HCT116 (cell line): ENCODE data around the gene TRHDE. TPM values are rescaled to one million over a fixed set of nuclear protein-coding genes. Genes with fewer than 3 reads are reported as not detected.

ENCODE experiments used
- ATAC-seq: fragments of 200-7000 bp; cut with Tn5 transposase; 2 replicates; pipeline ENCODE4 v1.9.1; 2020; ENCODE audit warnings: mild to moderate bottlenecking, moderate library complexity
- BruUV-seq: library from RNA; stranded (reverse); fragments of 400-500 nt; replicated peaks from 2 replicates; lab custom pipeline; 2021; lab: Mats Ljungman, UMichigan
- CTCF ChIA-PET: fragments of 300-600 bp; sonication (Branson Sonifier 250); formaldehyde crosslinking; loops from one replicate; lab custom pipeline; 2021; ENCODE audit warnings: antibody characterized with exemption; lab: Charles Lee
- POLR2A ChIA-PET: fragments of 300-600, 350-600 bp; sonication (Branson Sonifier 250); formaldehyde crosslinking; loops from one replicate; lab custom pipeline; 2021; ENCODE audit warnings: antibody characterized with exemption; lab: Charles Lee
- RAD21 ChIA-PET, 2 experiments: fragments of 300-600 bp; sonication (Branson Sonifier 250); formaldehyde crosslinking; loops; one replicate each; lab custom pipeline; 2023; ENCODE audit warnings: low total read pairs in 2 of 2; ENCODE audit not compliant: uncharacterized antibody in 2 of 2, unreplicated experiment in 2 of 2, low non-redundant PET in 1 of 2; lab: Charles Lee
- DNase-seq: peaks from one replicate; pipeline ENCODE4 v3.0.0-alpha.2; 2010; ENCODE audit warnings: low read depth, low spot score
- H2AFZ ChIP-seq: fragments of 200-600 bp; shearing (Covaris generic), sonication (generic); 2 replicates; pipeline ENCODE4 v1.6.1; 2017; ENCODE audit warnings: low read depth, mixed run types, mixed read lengths, antibody characterized with exemption, low read length; ENCODE audit not compliant: poor library complexity, severe bottlenecking
- H3K27ac ChIP-seq: 2 replicates; pipeline ENCODE4 v1.5.1; 2012; ENCODE audit warnings: low read depth, low read length
- H3K27me3 ChIP-seq: fragments of 200-600 bp; sonication (generic); 2 replicates; pipeline ENCODE4 v1.6.1; 2016; ENCODE audit warnings: mixed run types, low read length, mixed read lengths; ENCODE audit not compliant: insufficient read depth
- H3K36me3 ChIP-seq, 2 experiments: fragments of 200-500 bp in 1 of 2; fragments of 200-600 bp in 1 of 2; sonication (Bioruptor generic) in 1 of 2; sonication (generic) in 1 of 2; 2 replicates each; pipeline versions ENCODE4 v1.5.1 to v1.6.1; 2014 to 2016; ENCODE audit warnings: low read length in 2 of 2, inconsistent platforms in 1 of 2, mixed read lengths in 1 of 2, mixed run types in 1 of 2; ENCODE audit not compliant: insufficient read depth in 2 of 2, control insufficient read depth in 1 of 2
- H3K4me1 ChIP-seq, 2 experiments: fragments of 200-600 bp in 1 of 2; sonication (generic) in 1 of 2; 2 replicates each; pipeline versions ENCODE4 v1.5.1 to v1.6.1; 2012 to 2017; ENCODE audit warnings: low read length in 2 of 2, inconsistent platforms in 1 of 2, mild to moderate bottlenecking in 1 of 2, mixed read lengths in 1 of 2, mixed run types in 1 of 2, moderate library complexity in 1 of 2; ENCODE audit not compliant: insufficient read depth in 2 of 2, control insufficient read depth in 1 of 2
- H3K4me2 ChIP-seq: fragments of 200-600 bp; sonication (generic); 2 replicates; pipeline ENCODE4 v1.6.1; 2017; ENCODE audit warnings: mixed run types, low read length, mixed read lengths
- H3K4me3 ChIP-seq, 2 experiments: fragments of 200-600 bp in 1 of 2; sonication (generic) in 1 of 2; replicated peaks in 1 of 2; 2 replicates each; pipeline ENCODE4 v1.5.1; 2011 to 2016; ENCODE audit warnings: low read length in 2 of 2, control low read depth in 1 of 2, low read depth in 1 of 2, mild to moderate bottlenecking in 1 of 2, mixed read lengths in 1 of 2, mixed run types in 1 of 2
- H3K79me2 ChIP-seq: fragments of 200-600 bp; sonication (generic); 2 replicates; pipeline ENCODE4 v1.6.1; 2017; ENCODE audit warnings: mild to moderate bottlenecking, mixed run types, low read length, moderate library complexity, mixed read lengths; ENCODE audit not compliant: insufficient read depth
- H3K9ac ChIP-seq: fragments of 200-600 bp; sonication (generic); 2 replicates; pipeline ENCODE4 v1.6.1; 2016; ENCODE audit warnings: low read length, mixed read lengths
- H3K9me2 ChIP-seq: fragments of 200-600 bp; sonication (generic), shearing (Covaris generic); 2 replicates; pipeline ENCODE4 v1.6.1; 2017; ENCODE audit warnings: mixed run types, mild to moderate bottlenecking, moderate library complexity; ENCODE audit not compliant: insufficient read depth
- H3K9me3 ChIP-seq, 2 experiments: fragments of 200-500 bp in 1 of 2; fragments of 200-600 bp in 1 of 2; sonication (Bioruptor generic) in 1 of 2; sonication (generic) in 1 of 2; 2 replicates each; pipeline ENCODE4 v1.6.1; 2014 to 2017; ENCODE audit warnings: low read length in 2 of 2, mixed read lengths in 2 of 2, inconsistent platforms in 1 of 2, low read depth in 1 of 2, mild to moderate bottlenecking in 1 of 2, mixed run types in 1 of 2, moderate library complexity in 1 of 2; ENCODE audit not compliant: control insufficient read depth in 1 of 2, insufficient read depth in 1 of 2
- H4K20me1 ChIP-seq: fragments of 200-600 bp; sonication (generic), shearing (Covaris generic); 2 replicates; pipeline ENCODE4 v1.6.1; 2017; ENCODE audit warnings: mixed run types, mild to moderate bottlenecking, moderate library complexity; ENCODE audit not compliant: insufficient read depth
- CBX3 ChIP-seq: IDR thresholded peaks from 2 replicates; pipeline ENCODE4 v1.6.1; 2012; ENCODE audit warnings: low read depth
- CEBPB ChIP-seq: IDR thresholded peaks from 2 replicates; pipeline ENCODE4 v1.6.1; 2012; ENCODE audit warnings: low read depth
- JUND ChIP-seq: IDR thresholded peaks from 2 replicates; pipeline ENCODE4 v1.6.1; 2012
- POLR2A ChIP-seq: IDR thresholded peaks from 2 replicates; pipeline ENCODE4 v1.7.0; 2011; ENCODE audit warnings: borderline replicate concordance; ENCODE audit not compliant: insufficient read depth, insufficient read length; ENCODE audit errors: extremely low read depth
- POLR2AphosphoS5 ChIP-seq: IDR thresholded peaks from 2 replicates; pipeline ENCODE4 v1.6.1; 2011; ENCODE audit warnings: mild to moderate bottlenecking, low read depth, low read length, moderate library complexity
- SP1 ChIP-seq: IDR thresholded peaks from 2 replicates; pipeline ENCODE4 v1.6.1; 2012; ENCODE audit warnings: low read depth
- TCF7L2 ChIP-seq: IDR thresholded peaks from 2 replicates; pipeline ENCODE4 v1.7.0; 2011; ENCODE audit warnings: borderline replicate concordance, inconsistent platforms; ENCODE audit not compliant: insufficient read depth, insufficient read length; ENCODE audit errors: extremely low read depth
- YY1 ChIP-seq: IDR thresholded peaks from 2 replicates; pipeline ENCODE4 v1.6.1; 2011; ENCODE audit warnings: low read length, low read depth, moderate library complexity, mild to moderate bottlenecking; ENCODE audit not compliant: insufficient replicate concordance; ENCODE audit errors: extremely low read depth
- ZFX ChIP-seq: fragments of 450-650 bp; IDR thresholded peaks from 2 replicates; pipeline ENCODE4 v1.6.1; 2017
- ZNF274 ChIP-seq: fragments of 200-500 bp; sonication (Bioruptor generic); IDR thresholded peaks from 2 replicates; pipeline ENCODE4 v1.6.1; 2014; ENCODE audit warnings: mild to moderate bottlenecking, low read depth, low read length, inconsistent platforms
- intact Hi-C: fragments of 100-400 bp; cut with micrococcal nuclease; formaldehyde crosslinking; loops from 2 replicates; pipeline ENCODE4 v1.10.0; 2022
- total RNA-seq: library from RNA; stranded (reverse); gene quantifications from one replicate; pipeline ENCODE4 v1.2.1, GENCODE V29; 2021; ENCODE audit not compliant: unreplicated experiment
- TF ChIP-seq, protein P1 (sequence below): IDR thresholded peaks from 2 replicates; pipeline ENCODE4 v1.6.1; 2012
- TF ChIP-seq, protein P2 (sequence below): IDR thresholded peaks from 2 replicates; pipeline ENCODE4 v1.6.1; 2012; ENCODE audit warnings: low read depth
- TF ChIP-seq, protein P3 (sequence below), 3 experiments: fragments of 200-600 bp in 1 of 3; sonication (generic) in 1 of 3; IDR thresholded peaks in 2 of 3; conservative IDR thresholded peaks in 1 of 3; 2 replicates each; pipeline ENCODE4 v1.5.1; 2012 to 2017; ENCODE audit warnings: low read depth in 2 of 3, low read length in 2 of 3, antibody characterized with exemption in 1 of 3, borderline replicate concordance in 1 of 3, control low read depth in 1 of 3, mild to moderate bottlenecking in 1 of 3, mixed read lengths in 1 of 3, mixed run types in 1 of 3, moderate library complexity in 1 of 3; ENCODE audit not compliant: insufficient read depth in 1 of 3
- TF ChIP-seq, protein P4 (sequence below): IDR thresholded peaks from 2 replicates; pipeline ENCODE4 v1.6.1; 2012

Gene TRHDE
- total RNA-seq, 1 experiment from 2014 or later: 2.9 TPM

DNA sequence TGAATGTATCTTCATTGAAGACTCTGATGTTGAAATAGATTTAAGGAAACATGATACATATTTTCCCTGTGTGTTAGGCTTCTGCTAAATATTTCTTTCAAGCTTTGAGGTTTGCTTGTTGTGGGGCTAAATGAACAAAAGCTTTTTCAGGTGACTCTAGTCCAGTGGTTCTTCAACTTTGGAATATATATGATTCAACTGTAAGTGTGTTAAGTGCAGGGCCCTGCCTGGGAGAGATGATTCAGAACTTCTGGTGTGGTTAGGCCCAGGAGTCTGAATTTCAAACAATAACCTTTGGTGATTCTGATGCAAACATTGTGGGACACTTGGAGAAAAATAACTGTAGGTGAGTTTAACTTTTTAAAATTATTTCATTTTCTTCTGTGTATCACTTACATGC is 93.0 kb downstream of the TRHDE start:
- Histone ChIP-seq H3K4me3 (no peak overlapping the region), H3K9ac (no peak overlapping the region), H3K27me3 (no peaks in the 10 kb centered on the region), H3K9me2 (no peaks in the 10 kb centered on the region), H3K4me1 (no peaks in the 10 kb centered on the region), H4K20me1 (no peaks in the 10 kb centered on the region), H3K9me3 (no peaks in the 10 kb centered on the region), H3K4me2 (no peak overlapping the region), H3K36me3 (no peaks in the 10 kb centered on the region), H3K27ac (no peak overlapping the region), H2AFZ (no peak overlapping the region), H3K79me2 (no peaks in the 10 kb centered on the region)
- intact Hi-C loops: no loop called here
- ChIA-PET RAD21 (no interaction called here), CTCF (no interaction called here), POLR2A (no interaction called here)
- TF ChIP-seq TCF7L2 (no peak), POLR2A (no peak), JUND (no peak)
- TF ChIP-seq, protein P1, sequence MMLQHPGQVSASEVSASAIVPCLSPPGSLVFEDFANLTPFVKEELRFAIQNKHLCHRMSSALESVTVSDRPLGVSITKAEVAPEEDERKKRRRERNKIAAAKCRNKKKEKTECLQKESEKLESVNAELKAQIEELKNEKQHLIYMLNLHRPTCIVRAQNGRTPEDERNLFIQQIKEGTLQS: no peak
- TF ChIP-seq, protein P2, sequence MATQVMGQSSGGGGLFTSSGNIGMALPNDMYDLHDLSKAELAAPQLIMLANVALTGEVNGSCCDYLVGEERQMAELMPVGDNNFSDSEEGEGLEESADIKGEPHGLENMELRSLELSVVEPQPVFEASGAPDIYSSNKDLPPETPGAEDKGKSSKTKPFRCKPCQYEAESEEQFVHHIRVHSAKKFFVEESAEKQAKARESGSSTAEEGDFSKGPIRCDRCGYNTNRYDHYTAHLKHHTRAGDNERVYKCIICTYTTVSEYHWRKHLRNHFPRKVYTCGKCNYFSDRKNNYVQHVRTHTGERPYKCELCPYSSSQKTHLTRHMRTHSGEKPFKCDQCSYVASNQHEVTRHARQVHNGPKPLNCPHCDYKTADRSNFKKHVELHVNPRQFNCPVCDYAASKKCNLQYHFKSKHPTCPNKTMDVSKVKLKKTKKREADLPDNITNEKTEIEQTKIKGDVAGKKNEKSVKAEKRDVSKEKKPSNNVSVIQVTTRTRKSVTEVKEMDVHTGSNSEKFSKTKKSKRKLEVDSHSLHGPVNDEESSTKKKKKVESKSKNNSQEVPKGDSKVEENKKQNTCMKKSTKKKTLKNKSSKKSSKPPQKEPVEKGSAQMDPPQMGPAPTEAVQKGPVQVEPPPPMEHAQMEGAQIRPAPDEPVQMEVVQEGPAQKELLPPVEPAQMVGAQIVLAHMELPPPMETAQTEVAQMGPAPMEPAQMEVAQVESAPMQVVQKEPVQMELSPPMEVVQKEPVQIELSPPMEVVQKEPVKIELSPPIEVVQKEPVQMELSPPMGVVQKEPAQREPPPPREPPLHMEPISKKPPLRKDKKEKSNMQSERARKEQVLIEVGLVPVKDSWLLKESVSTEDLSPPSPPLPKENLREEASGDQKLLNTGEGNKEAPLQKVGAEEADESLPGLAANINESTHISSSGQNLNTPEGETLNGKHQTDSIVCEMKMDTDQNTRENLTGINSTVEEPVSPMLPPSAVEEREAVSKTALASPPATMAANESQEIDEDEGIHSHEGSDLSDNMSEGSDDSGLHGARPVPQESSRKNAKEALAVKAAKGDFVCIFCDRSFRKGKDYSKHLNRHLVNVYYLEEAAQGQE: no peak
- no TSS peak for BruUV-seq
- no peak for DNase-seq
- no peak for ATAC-seq

DNA sequence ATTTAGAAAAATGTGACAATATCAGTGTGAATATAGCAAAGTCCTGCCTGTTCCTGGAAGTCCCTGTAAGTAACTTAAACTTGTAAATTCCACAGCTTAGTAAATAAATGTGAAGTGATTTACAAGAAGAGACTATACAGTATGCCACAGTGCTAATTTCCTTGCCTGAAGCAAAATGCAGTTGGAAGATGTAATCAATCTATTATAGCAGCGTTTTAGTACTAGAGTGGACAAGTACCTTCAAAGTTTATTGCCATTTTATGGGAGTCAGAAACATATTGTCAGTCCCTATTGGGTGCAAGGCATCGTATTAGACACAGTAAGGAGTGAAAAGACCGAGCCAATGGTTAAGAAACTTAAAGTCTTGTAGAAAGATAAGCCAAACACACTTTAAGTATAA is 94.1 kb downstream of the TRHDE start:
- intact Hi-C loops: no loop called here
- no peak overlapping the region for H2AFZ ChIP-seq
- ChIA-PET CTCF (no interaction called here), POLR2A (no interaction called here), RAD21 (no interaction called here)
- H4K20me1 ChIP-seq: no peaks in the 10 kb centered on the region
- DNase-seq (no peak), ATAC-seq (no peak)
- H3K4me3 ChIP-seq: no peak overlapping the region
- TF ChIP-seq ZNF274: no peak
- TF ChIP-seq TCF7L2: no peak
- TF ChIP-seq, protein P3, sequence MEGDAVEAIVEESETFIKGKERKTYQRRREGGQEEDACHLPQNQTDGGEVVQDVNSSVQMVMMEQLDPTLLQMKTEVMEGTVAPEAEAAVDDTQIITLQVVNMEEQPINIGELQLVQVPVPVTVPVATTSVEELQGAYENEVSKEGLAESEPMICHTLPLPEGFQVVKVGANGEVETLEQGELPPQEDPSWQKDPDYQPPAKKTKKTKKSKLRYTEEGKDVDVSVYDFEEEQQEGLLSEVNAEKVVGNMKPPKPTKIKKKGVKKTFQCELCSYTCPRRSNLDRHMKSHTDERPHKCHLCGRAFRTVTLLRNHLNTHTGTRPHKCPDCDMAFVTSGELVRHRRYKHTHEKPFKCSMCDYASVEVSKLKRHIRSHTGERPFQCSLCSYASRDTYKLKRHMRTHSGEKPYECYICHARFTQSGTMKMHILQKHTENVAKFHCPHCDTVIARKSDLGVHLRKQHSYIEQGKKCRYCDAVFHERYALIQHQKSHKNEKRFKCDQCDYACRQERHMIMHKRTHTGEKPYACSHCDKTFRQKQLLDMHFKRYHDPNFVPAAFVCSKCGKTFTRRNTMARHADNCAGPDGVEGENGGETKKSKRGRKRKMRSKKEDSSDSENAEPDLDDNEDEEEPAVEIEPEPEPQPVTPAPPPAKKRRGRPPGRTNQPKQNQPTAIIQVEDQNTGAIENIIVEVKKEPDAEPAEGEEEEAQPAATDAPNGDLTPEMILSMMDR (IDR thresholded peaks at IDR 0.05 in 2 of 3, conservative IDR thresholded peaks at IDR 0.05 in 1 of 3; ENCODE audit: borderline replicate concordance in 1 of 3, insufficient read depth in 1 of 3, low read depth in 2 of 3, low read length in 2 of 3): no peak
- no peak for TF ChIP-seq CBX3
- no peak for TF ChIP-seq CEBPB
- TF ChIP-seq, protein P4, sequence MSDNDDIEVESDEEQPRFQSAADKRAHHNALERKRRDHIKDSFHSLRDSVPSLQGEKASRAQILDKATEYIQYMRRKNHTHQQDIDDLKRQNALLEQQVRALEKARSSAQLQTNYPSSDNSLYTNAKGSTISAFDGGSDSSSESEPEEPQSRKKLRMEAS: no peak
- no peak for TF ChIP-seq YY1
- TF ChIP-seq POLR2AphosphoS5: no peak
- TF ChIP-seq ZFX: no peak
- TF ChIP-seq SP1: no peak
- TF ChIP-seq POLR2A: no peak
- BruUV-seq: no TSS peak
- H3K79me2 ChIP-seq: no peaks in the 10 kb centered on the region
- H3K27me3 ChIP-seq: no peaks in the 10 kb centered on the region
- H3K9ac ChIP-seq: no peak overlapping the region
- H3K27ac ChIP-seq: no peak overlapping the region
- no peaks in the 10 kb centered on the region for H3K9me3 ChIP-seq
- no peaks in the 10 kb centered on the region for H3K4me1 ChIP-seq
- H3K9me2 ChIP-seq: no peaks in the 10 kb centered on the region
- no peaks in the 10 kb centered on the region for H3K36me3 ChIP-seq
- H3K4me2 ChIP-seq: no peak overlapping the region
